GM19463 (cell line): Measurements from ENCODE around the gene MAPK1.
"Not testable (repeated sequence)": the region's sequence is repeated elsewhere in the genome, so short reads cannot be mapped to it uniquely, and the experiment has no call there.

Source experiments
- ATAC-seq: cut with Tn5 transposase; IDR thresholded peaks from one replicate; pipeline ENCODE4 v1.9.1; 2021; ENCODE audit warnings: mild to moderate bottlenecking, moderate library complexity; ENCODE audit not compliant: unreplicated experiment

Gene MAPK1

DNA sequence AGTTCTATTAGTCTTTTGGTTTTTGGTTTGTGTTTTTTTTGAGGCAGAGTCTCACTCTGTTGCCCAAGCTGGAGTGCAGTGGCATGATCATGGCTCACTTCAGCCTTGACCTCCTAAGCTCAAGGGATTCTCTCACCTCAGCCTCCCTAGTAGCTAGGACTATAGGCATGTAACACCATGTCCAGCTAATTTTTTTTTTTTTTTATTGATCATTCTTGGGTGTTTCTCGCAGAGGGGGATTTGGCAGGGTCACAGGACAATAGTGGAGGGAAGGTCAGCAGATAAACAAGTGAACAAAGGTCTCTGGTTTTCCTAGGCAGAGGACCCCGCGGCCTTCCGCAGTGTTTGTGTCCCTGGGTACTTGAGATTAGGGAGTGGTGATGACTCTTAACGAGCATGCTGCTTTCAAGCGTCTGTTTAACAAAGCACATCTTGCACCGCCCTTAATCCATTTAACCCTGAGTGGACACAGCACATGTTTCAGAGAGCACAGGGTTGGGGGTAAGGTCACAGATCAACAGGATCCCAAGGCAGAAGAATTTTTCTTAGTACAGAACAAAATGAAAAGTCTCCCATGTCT, 15.4 kb upstream of the MAPK1 start:
- ATAC-seq: not testable (repeated sequence)

DNA sequence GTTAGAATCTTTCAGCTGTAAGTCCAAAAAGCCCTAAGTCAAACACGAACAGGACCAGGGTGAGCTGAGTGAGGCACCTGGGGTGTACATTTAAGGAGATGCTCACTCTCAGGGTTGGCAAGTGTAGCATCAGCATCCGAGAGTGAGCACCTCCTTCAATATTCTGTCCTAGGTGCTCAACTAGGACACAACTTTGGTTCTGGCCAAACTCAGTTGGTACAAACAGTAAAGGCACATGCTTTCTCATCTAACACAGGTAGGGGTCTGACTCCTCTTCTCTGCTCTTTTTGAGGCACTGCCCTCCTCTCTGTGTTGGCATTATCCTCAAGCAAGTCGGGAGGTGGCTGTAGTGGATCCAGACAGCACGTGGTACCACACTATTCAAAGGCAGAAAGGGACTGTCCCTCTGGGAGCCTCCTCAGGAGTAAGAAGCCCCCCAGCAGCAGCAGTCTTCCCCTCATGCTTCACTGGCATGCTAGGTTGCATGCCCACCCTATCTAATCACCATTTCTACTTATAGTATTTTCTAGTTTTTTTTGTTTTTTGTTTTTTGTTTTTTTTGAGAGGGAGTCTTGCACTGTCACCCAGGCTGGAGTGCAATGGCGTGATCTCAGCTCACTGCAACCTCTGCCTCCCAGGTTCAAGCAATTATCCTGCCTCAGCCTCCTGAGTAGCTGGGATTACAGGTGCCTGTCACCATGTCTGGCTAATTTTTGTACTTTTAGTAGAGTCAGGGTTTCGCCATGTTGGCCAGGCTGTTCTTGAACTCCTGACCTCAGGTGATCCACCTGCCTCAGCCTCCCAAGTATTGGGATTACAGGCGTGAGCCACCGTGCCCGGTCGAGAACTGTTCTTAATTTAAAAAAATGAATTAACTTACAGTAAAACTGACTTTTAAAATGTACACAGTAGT, 14.7 kb upstream of the MAPK1 start:
- ATAC-seq: no peak

DNA sequence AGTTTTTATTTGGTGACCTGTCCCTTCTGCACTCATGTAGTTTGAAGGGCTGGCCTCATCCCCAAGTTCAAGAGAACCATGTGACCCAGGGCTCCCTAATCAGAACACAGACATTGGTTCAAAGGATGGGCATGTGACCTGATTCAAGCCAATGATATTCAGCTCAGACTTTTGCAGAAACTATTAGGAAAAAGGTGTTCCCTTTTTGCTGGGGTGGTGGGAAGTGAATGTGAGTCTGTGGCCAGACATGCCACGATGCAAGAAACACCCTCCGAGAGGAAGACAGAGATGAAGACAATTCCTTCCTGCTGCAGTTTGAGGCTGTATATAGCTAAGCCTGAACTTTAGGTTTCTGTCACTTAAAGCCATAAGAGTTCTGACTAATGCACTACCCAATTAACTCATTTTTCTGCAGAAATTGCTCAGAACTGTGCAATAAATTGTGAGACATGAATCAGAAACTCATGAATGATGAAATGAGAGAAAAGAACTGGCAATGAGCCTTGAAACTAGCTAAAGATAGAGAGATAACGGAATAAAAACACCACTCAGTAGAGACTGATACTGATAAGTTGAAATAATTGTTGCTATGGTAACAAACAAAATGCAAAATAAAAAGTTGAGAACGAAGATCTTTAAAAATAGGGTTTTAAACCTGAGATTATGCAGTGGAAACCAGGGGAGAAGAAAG, 9.2 kb upstream of the MAPK1 start:
- no peak for ATAC-seq

DNA sequence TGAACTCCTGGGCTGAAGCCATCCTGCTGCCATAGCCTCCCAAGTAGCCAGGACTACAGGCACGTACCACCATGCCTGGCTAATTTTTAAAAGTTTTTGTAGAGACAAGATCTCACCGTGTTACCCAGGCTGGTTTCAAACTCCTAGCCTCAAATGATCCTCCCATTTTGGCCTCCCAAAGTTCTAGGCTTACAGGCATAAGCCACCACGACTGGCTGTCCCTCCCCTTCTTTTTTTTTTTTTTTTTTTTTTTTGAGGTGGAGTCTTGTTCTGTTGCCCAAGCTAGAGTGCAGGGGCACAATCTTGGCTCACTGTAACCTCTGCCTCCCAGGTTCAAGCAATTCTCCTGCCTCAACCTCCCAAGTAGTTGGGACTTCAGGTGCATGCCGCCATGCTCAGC, 7.5 kb upstream of the MAPK1 start:
- not testable (repeated sequence) for ATAC-seq

DNA sequence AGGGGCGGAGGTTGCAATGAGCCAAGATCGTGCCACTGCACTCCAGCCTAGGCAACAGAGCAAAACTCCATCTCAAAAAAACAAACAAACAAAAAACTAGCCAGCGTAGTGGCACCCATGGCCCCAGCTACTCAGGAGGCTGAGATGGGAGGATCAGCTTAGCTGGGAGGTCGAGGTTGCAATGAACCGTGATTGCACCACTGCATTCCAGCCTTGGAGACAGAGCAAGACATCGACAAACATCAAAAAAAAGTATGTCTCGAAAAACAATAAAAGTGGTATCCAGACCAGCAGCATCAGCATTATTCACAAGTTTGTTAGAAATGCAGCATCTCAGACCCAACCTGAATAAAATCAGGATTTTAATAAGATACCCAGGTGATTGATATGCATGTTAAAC, 6.2 kb upstream of the MAPK1 start:
- no peak for ATAC-seq

DNA sequence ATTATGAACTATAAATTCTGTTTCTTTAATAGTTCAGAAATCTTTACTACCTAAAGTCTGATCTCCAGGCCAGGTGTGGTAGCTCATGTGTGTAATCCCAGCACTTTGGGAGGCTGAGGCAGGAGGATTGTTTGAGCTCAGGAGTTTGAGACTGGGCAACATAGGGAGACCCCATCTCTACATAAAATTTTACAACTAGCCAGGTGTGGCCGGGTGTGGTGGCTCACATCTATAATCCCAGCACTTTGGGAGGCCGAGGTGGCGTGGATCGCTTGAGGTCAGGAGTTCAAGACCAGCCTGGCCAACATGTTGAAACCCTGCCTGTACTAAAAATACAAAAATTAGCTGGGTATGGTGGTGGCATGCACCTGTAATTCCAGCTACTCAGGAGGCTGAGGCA, 5.3 kb upstream of the MAPK1 start:
- not testable (repeated sequence) for ATAC-seq

DNA sequence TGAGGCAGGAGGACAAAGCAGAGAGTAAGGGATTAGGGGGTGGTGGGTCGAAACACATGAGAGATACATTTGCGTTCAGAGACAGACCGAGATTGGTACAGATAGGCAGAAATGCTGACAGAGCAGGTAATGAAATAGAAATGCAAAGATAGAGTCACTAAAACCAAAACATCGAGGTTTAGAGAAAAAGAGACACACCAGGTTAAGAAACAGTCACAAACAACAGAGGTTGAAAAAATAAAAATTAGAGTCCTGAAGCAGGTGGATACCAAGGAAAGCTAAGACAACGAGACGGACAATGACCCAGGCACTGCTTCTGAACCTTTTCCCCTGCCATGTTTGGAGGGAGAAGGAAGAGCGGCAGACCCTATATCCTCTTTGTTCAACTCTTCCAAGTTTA, 1.2 kb upstream of the MAPK1 start:
- ATAC-seq: no peak

DNA sequence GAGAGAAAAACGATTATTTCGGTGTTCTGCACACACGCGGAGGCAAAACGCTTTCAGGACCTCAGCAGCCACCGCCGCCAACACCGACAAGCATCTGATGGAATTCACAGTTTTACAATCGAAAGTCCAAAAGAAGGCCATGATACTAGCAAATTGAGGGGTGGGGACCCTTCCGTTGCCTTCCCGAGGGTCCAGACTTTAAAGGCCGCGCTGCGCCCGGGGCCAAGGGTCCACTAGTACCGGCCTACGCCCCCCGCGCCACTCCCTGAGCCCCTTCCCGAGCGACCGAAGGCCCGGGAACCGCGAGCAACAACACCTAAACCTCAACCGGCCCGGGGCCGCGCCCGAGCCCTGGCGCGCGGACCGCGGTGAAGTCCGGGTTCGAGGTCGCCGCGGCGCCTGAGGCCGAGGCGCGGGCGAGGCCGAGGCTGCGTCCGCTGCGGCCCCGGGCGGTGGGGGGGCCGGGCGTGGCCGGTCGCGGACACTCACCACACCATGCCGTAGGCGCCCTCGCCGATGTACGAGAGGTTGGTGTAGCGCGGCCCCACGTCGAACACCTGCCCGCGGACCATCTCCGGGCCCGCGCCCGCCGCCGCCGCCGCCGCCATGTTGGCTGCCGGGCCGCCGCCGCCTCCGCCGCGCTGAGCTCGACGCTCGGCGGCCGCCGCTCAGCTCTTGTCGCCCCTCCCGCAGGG, 465 bp downstream of the MAPK1 start:
- ATAC-seq: no peak

DNA sequence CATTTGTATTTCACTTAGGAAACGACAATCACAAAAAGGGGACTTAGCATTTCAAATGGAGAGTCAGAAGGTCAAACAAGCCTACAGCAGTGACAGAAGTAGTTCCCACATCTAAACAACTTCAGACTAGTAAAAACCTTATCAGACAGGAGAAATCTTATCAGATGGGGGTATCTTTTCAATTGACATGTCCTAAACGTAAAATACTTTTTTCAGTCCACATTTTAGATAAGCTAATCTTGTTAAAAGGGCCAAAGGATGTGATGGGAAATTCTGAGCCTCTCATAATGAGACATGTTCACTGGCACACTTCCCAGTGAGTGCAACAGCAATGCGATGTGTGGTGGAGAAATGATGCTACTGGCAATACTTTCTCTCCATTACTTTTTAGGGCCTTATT, 2.4 kb downstream of the MAPK1 start:
- no peak for ATAC-seq

DNA sequence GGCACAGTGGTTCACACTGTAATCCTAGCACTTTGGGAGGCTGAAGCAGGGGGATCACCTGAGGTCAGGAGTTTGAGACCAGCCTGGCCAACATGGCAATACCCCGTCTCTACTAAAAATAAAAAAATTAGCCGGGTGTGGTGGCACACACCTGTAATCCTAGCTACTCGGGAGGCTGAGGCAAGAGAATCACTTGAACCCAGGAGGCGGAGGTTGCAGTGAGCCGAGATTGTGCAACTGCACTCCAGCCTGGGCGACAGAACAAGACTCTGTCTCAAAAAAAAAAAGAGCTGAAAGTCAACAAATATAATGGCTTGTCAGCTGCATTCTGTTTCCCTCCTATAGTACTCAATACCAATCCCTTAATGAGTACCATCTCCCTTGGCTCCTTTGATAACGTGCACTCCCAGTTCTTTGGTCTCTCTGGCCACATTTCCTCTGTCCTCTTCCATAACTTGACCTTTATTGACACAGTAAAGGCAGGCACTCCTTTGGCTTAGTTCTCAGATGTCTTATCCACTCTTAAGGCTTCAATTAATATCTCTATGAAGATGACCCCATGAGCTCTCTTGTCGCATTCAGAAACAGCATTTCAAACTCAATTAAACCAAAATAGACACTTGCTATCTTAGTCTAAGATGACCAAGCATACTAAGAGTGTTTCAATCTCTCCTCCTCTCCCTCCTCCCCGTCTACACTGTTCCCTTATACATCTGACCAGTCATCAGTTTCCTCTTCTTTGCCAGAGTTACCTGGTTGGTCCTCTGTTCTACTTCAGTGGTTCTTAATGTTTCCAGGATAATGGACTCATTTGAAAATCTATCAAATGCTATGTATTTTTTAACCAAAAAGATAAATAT, 4.8 kb downstream of the MAPK1 start:
- ATAC-seq: no peak

DNA sequence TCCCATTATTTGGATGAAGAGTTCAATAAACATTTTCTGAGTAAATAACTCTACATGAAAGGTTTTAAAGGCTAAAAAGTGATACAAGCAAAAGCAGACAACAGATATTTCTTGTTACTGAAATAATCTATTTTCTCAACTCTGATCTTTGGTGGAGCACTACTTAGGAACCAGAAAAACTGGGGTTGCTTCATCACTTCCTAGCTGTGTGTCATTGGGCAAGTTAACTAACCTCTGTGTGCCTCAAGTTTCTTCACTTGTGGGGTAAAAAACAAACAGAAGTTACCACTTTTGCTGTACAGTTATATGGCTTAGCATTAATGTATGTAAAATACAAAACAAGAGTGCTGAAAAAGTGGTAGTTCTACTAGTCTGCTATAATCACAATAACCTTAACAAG, 5.6 kb downstream of the MAPK1 start:
- no peak for ATAC-seq

DNA sequence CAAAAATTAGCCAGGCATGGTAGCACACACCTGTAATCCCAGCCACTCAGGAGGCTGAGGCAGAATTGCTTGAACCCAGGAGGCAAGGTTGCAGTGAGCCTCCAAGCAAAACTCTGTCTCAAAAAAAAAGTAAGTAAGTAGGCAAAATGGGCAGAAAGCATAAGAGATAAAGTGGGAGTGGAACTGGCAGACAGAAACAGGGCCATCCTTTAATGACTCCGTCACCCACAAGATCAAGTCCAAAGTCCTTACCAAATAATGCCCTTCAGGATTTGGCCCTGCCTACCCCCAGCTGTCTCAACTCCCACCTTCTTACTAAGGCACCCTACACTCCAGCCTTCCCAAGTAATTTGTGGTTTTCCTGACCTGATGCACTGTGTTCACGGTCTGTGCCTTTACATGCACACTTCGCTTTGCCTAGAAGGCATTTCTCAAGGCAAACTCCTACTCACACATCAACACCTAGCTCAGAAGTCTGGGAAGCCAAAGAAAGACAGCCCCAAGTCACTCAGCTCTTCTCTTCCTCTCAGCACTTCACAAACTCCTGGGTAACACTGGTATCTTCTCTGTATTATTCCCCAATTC, 6.1 kb downstream of the MAPK1 start:
- ATAC-seq: no peak

DNA sequence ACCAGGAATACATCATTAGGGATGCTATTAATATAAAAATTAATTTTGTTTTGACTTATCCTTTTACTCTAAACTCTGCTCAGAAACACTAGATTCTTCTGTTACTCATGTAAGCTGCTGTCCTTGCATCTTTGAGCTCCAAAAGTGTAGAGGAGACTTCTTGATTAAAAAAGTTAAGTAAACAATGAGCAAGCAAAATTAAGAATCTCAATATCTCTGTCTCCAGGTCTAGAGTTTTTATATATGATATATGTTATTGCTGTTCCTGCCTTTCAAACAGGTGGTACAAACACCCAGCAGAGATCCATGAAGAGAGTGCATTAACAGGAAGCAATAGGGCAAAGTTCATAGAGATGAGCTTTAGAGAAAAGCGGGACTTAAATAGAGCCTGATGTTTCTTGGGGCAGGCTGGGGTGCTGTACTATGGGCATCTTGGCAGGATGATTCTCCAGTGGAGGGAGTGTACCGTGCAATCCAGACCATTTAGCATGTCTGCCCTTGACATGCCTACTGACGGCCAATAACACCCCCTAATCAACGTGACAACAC, 6.9 kb downstream of the MAPK1 start:
- no peak for ATAC-seq

DNA sequence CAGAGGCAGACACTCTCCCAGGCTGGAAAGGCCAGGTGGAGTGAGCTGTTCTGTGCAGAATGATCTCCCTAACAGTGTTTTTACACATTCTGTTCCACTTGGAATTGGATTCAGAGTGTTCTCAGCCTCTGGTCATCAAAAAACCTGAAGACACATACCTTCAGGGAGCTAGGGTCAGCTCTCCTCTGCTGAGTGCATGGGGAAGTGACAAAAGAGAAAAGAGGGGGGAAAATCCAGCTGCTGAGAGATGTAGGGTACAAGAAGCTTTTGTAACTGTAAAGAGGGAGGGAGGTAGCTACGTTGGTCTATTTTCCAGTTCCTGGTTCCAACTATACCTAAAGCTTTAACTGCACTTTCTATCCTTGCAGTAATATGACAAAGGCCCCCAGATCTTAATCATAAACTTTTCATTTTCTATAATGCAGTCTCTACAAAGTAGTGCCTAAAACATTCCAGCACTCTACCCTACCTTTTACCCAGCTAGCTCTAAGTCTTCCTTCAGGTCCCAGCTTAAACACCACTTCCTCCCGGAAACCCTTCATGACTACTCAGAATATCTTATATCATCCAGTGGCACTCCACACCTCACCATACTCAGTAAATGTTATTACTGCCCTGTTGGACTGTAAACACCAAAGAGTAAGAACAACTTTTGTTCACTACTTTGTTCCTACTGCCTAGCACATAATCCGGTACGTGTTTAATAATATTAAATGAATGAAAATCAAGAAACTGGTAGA, 9.2 kb downstream of the MAPK1 start:
- ATAC-seq: no peak

DNA sequence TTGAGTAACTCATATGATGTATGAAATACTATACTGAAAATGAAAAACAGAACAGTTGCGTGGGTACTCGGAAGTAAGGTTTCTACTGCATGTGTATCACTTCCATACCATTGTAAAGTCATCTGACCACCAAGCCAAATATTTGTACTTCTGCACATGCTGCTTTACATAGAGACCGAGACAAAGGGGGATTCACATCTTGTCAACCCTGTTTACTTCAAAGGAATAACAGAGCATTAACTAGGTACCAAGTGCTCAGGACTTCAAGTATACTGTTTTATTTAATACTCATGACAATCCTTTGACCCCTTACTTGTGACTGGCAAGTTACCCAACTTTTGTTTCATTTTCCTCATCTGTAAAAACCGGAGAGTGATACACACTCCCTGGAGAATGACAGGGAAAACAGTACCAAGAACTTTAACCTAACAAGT, 9.9 kb downstream of the MAPK1 start:
- peak; percentile 53 for ATAC-seq

DNA sequence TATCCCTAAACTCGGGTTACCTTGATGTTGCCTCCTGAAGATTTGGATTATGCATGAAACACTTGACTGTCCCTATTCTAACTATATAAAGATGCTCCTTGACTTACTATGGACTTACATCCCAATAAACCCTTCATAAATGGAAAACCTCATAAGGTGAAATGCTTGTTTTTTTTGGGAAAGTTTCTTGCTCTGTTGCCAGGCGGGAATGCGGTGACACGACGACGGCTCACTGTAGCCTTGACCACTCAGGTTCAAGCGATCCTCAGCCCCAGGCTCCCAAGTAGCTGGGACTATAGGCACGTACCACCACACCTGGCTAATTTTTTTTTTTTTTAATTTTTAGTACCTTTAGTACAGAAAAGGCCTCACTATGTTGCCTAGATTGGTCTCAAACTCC, 10.6 kb downstream of the MAPK1 start:
- no peak for ATAC-seq

DNA sequence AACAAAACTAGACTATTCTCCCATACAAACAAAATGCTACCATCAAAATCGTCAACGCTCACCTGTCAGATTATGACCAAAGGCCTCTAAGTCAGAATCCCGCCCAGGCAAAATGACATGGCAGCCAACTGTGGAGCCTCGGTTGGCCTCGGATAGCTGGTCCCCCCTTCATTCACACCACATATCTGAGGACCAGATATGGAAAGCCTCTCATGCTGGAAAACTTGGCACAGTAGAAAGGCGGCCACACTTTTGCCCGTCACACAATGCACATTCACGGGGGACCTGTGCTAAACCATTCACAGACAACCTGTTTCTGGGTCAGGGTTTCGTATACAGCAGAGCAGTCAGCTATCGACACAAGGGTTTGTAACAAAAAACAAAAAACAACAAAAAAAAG, 11.2 kb downstream of the MAPK1 start:
- no peak for ATAC-seq

DNA sequence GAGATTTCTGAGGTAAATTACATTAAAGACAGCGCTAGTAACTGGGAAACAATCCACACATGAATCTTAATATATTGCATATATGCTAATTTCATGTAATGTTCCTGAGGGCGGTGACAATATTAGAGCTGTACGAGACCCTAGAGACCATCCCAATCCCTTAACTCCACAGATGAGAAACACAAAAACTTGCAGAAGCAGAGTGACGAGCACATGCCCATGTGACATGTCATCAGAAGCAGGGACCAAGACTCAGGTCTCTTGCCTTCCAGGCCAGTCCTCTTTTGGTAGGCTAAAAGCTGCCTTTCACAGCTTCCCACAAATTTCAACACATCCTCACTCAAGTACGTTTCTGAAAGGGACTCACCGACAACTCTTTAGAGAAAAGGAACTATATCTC, 11.8 kb downstream of the MAPK1 start:
- ATAC-seq: no peak

DNA sequence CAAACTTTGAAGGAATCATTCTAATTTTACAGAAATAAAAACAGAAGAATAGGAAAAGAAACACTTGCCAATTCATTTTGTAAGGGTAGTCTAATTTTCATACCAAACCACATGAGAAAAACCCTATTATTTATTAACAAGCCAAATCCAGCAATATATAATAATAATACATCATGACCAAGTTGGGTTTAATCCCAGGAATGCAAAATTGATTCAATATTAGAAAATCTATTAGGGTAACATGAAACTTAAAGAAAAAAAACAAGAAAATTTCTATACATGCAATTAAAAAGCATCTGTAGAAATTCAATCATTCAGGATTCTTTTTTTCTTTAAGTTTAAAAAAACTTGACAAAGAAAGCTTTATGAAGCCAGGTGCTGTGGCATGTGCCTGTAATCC, 16.8 kb downstream of the MAPK1 start:
- ATAC-seq: no peak
